MCF 10A (cell line): Measurements from ENCODE around the gene CLK4. TPM values are rescaled to one million over a fixed set of nuclear protein-coding genes. Genes with fewer than 3 reads are reported as not detected.

Experiments used
- BruUV-seq: library from RNA; stranded (reverse); fragments of 400-500 nt; replicated peaks from 2 replicates; lab custom pipeline; 2021; lab: Mats Ljungman, UMichigan
- CTCF ChIA-PET: fragments of 300-600 bp; sonication (Branson Sonifier 250); formaldehyde crosslinking; extraction: SDS; loops from one replicate; lab custom pipeline; 2021; ENCODE audit warnings: antibody characterized with exemption, inconsistent platforms; lab: Yijun Ruan, JAX
- POLR2A ChIA-PET: fragments of 300-600, 350-650 bp; sonication (Branson Sonifier 250); formaldehyde crosslinking; extraction: SDS; loops from one replicate; lab custom pipeline; 2020; ENCODE audit warnings: antibody characterized with exemption, inconsistent platforms; lab: Yijun Ruan, JAX
- DNase-seq: peaks from one replicate; pipeline ENCODE4 v3.0.0-alpha.2; 2018; ENCODE audit not compliant: unreplicated experiment
- H3K27ac Mint-ChIP-seq: one replicate; pipeline ENCODE4 v1.8.0; 2022; ENCODE audit warnings: mild to moderate bottlenecking, low read depth, mixed read lengths; ENCODE audit not compliant: unreplicated experiment
- H3K27me3 Mint-ChIP-seq: one replicate; pipeline ENCODE4 v1.8.0; 2022; ENCODE audit warnings: mixed read lengths; ENCODE audit not compliant: insufficient read depth, unreplicated experiment
- H3K36me3 Mint-ChIP-seq: one replicate; pipeline ENCODE4 v1.8.0; 2022; ENCODE audit warnings: mild to moderate bottlenecking, moderate library complexity, mixed read lengths; ENCODE audit not compliant: insufficient read depth, unreplicated experiment
- H3K4me1 Mint-ChIP-seq: one replicate; pipeline ENCODE4 v1.8.0; 2022; ENCODE audit warnings: mixed read lengths; ENCODE audit not compliant: insufficient read depth, unreplicated experiment
- H3K4me3 Mint-ChIP-seq: one replicate; pipeline ENCODE4 v1.8.0; 2022; ENCODE audit warnings: mild to moderate bottlenecking, moderate library complexity, mixed read lengths; ENCODE audit not compliant: unreplicated experiment
- H3K9me3 Mint-ChIP-seq: one replicate; pipeline ENCODE4 v1.8.0; 2022; ENCODE audit warnings: mixed read lengths; ENCODE audit not compliant: unreplicated experiment
- CTCF ChIP-seq: fragments of 200-600 bp; IDR thresholded peaks from one replicate; pipeline ENCODE4 v1.8.0; 2022; ENCODE audit warnings: antibody characterized with exemption, mild to moderate bottlenecking; ENCODE audit not compliant: unreplicated experiment
- intact Hi-C: fragments of 100-400 bp; cut with micrococcal nuclease; formaldehyde crosslinking; loops from 2 replicates; pipeline ENCODE4 v1.14.1; 2022
- total RNA-seq: library from RNA; stranded (reverse); gene quantifications from 2 replicates; pipeline ENCODE4 v1.2.3, GENCODE V29; 2022

The CLK4 gene
- total RNA-seq, 1 experiment from 2014 or later = 49.3 TPM

GRCh38 chr5:178581621-178582020 is 45.2 kb downstream of the CLK4 start:
- H3K36me3 Mint-ChIP-seq = no peaks in the 10 kb centered on the region
- H3K9me3 Mint-ChIP-seq = peaks cover 7% of the 10 kb centered on the region
- no peak overlapping the region for H3K4me3 Mint-ChIP-seq
- DNase-seq = no peak
- TF ChIP-seq CTCF = no peak
- H3K27ac Mint-ChIP-seq = no peak overlapping the region
- POLR2A ChIA-PET = no interaction called here
- H3K27me3 Mint-ChIP-seq = no peaks in the 10 kb centered on the region
- BruUV-seq = no TSS peak
- intact Hi-C loops = no loop called here
- CTCF ChIA-PET = interaction anchor here (0.7 kb wide), 2 partner anchors 8 to 34 kb away, joined by 3 to 4 read pairs; partner anchors contain the start of gene COL23A1
- peaks cover 5% of the 10 kb centered on the region for H3K4me1 Mint-ChIP-seq

GRCh38 chr5:178580271-178580955 is 46.4 kb downstream of the CLK4 start:
- no peaks in the 10 kb centered on the region for H3K27me3 Mint-ChIP-seq
- intact Hi-C loops = no loop called here
- peaks cover 5% of the 10 kb centered on the region for H3K4me1 Mint-ChIP-seq
- peaks cover 7% of the 10 kb centered on the region for H3K9me3 Mint-ChIP-seq
- BruUV-seq = no TSS peak
- DNase-seq = no peak
- CTCF ChIA-PET = interaction anchor here (0.7 to 1.1 kb wide), 3 partner anchors 29 to 297 kb away, joined by 3 to 5 read pairs (median 3); no protein-coding TSS in a partner anchor
- H3K4me3 Mint-ChIP-seq = no peak overlapping the region
- H3K27ac Mint-ChIP-seq = no peak overlapping the region
- TF ChIP-seq CTCF = no peak
- H3K36me3 Mint-ChIP-seq = no peaks in the 10 kb centered on the region
- POLR2A ChIA-PET = no interaction called here

- Mint-ChIP-seq H3K4me1 (peaks cover 5% of the 10 kb centered on the region), H3K27me3 (no peaks in the 10 kb centered on the region), H3K9me3 (peaks cover 9% of the 10 kb centered on the region), H3K4me3 (no peak overlapping the region), H3K27ac (no peak overlapping the region), H3K36me3 (no peaks in the 10 kb centered on the region)
- BruUV-seq = no TSS peak
- CTCF ChIA-PET = interaction anchor here (0.6 to 0.7 kb wide), 3 partner anchors 60 to 928 kb away, joined by 3 to 4 read pairs (median 3); no protein-coding TSS in a partner anchor
- intact Hi-C loops = no loop called here
- no peak for TF ChIP-seq CTCF
- POLR2A ChIA-PET = no interaction called here
- DNase-seq = no peak
Measured at GRCh38 chr5:178577944-178578343, 48.9 kb downstream of the CLK4 start.

- Mint-ChIP-seq H3K9me3 (peaks cover 15% of the 10 kb centered on the region), H3K4me3 (no peak overlapping the region), H3K36me3 (no peaks in the 10 kb centered on the region), H3K4me1 (peaks cover 5% of the 10 kb centered on the region), H3K27me3 (no peaks in the 10 kb centered on the region), H3K27ac (no peak overlapping the region)
- ChIA-PET CTCF (interaction anchor here (0.7 kb wide), 1 partner anchor 61 kb away, joined by 4 read pairs; no protein-coding TSS in a partner anchor), POLR2A (no interaction called here)
- DNase-seq = no peak
- TF ChIP-seq CTCF = no peak
- no TSS peak for BruUV-seq
- intact Hi-C loops = no loop called here
Measured at GRCh38 chr5:178577376-178577839, 49.4 kb downstream of the CLK4 start.
